ENCODE results near the gene CABLES1.
"Not testable (repeated sequence)": the region's sequence is repeated elsewhere in the genome, so short reads cannot be mapped to it uniquely, and the experiment has no call there.

Gene CABLES1

DNA sequence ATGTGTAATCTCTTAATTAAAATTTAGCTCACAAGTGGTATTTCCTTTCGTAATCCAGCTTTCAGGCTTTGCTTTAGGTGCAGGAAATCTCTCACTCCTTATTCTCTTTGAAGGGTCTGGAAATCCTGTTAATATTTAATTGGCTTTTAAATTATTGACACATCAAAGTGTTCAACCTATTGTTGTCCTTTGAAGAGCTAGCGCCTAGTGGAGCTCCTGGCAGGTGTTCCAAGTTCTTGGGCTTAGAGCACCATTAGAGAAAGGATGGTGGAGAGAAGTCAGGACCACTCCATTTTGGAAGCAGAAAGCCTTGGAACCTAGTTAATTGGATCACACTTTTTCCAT, 92.4 kb downstream of the CABLES1 start:
- DNase-seq: no peak

DNA sequence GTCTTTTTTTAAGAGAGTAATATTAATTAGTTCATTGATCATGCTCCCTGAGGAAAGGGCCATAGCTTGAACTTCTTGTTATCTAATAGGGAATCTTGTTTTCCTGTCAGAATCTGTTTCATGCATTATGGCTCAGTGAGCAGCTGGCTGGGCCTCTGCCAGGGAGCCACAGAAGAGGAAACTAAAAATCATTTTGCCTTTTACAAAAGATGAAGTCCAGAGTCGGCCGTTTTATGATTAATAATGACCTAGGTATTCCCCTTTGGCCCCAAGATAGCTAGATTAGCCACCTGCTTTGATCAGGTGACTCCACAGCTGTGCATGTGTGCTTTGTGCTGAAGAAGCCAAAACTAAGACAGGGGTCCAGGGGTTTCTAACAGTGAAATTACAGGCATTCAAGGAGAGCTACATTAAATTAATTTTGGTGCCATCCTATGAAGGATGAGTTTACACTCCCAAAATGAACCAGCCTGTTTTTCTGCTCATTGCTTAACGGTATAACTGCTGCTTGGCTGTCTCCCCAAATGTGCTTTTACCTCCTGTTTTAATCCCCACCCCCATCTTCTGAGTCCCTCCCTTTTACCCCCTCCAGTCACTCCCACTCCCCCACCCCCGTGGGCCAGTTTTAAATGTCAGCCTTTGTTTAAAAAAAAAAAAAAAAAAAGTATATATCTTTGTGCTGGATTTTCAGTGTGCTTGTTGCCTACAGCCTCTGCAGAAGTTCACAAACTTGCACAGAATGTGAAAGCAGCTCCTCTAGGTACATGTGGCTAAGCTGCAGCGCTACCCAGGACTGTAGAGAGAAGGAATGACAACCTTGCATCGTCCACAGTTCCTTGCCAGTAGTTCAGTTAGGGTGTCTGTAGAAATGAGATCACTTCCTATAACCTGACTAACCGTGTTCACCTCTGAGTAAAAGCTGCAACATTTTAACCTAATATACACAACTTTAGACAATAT, 93.1 kb downstream of the CABLES1 start:
- peak; percentile 49 for DNase-seq

DNA sequence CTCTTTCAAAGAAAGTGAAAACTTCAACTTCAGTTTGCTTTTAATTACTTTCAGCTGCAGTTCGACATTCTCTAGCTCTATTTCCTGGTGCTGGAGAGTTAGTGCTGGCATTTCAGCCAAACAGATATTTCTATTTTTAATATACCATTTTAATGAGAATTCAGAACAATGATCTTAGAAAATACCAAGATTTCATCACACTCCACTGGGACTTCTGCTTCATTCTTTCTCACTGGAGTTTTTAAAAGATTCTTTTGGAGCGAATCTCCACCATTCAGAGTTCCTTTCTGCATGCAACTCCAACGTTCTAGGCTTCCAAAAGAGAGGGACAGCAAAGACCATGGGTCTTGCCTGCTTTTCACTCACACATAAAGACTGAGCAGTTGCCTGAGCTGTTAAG, 94.2 kb downstream of the CABLES1 start:
- DNase-seq: no peak

DNA sequence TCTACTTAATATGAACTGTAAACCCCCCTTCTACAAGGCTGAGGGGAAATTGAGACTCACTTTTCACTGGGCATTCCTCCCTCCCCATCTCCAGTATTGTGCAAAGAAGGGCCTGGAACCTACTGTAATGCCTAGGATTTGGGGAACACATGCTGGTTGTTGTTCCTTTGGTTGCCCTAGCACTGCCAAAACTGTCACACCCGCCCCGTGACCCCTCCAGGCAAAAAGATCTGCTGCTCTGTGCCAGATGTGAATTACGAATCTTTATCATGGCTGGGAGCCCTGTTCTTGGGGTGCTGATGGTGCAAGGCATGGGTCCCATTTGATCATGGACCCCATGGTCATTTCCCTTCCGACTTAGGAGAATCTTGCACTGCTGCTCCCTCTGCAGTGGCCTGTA, 95.4 kb downstream of the CABLES1 start:
- DNase-seq: no peak

DNA sequence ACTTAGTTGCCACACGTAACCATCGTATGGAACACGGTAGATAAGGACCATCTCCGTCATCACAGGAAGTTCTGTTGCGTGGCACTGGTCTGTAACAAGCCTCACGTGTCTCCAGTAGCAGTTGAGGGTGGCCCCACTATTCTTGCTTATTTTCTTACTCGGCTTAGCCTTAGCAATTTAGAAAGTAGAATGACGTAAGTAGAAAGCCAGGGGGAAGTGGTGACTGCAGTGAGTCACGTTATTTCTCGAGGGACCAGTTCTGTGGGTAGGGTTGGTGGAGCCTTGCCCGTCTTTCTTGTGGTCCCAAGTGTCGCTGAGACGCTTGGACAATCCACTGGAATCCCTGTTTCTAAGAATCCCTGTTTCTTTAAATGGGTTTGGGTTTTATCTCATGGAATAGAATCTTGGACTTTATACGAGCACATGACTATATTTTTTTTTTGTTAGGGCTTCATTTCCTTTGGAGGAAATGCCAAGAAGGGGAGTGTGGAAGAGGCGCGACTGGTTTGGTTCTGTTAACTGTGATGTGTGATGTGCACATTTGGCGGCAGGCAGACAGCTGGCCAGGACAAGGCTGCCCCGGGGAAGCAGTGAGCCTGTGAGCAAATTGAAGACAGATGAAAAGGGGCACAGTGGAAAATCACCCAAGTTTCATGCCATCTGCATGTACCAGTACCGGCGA, 96.2 kb downstream of the CABLES1 start:
- peak; percentile 99 for DNase-seq

DNA sequence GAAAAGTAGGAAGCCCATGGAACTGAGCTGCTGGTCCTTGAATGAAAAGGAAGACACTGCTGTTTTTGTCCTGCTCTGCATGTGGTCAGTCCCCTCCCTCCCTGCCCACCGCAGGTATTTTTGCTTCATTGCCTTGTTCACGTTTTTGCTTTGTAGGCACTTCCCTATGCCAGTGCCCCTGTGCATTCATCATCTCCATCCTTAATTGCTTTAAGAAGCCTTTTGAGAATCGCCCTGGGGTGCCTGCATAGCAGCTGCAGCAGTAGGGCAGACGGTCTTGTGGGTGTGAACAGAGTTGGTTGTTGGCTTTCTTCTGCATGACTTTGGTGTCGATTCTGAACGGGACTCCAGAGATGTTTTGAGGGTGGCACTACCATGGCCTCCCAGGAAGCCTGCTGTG, 97.0 kb downstream of the CABLES1 start:
- DNase-seq: no peak

DNA sequence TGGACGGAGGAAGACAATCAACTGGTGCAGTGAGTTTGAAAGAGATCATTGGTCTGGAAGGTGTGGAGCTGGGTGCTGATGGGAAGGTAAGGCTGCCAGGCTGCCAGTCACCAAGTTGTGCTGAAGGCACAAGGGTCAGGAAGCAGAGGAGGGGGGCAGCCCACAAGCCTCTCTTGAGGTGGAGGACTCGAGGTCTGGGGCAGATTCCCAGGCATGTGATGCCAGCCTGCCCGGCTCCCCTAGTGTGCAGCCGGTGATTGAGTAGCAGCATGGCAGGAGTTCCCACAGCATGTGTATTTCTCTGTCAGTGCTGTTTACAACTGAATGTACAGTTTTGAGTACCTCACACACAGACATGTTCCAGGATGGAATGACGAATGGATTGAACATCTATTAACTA, 99.3 kb downstream of the CABLES1 start:
- no peak for DNase-seq

DNA sequence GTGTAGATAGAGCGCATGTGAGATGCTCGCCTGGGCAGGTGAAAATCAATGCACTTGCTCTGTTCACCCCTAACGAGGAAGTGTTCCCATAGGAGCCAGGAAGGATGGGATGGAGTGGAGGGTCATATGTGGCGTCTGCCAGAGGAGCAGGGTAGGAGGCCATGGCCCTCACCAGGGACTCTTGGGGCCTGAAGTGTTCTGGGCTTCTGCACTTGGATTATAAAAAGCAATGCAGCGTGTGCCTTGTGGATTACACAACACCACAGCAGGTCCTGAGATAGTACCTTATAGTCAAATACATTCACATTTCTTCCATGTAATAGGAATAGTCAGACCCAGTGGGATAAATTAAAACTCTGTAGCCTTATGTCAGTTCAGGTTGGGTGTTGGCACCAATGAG, 100.1 kb downstream of the CABLES1 start:
- DNase-seq: no peak

DNA sequence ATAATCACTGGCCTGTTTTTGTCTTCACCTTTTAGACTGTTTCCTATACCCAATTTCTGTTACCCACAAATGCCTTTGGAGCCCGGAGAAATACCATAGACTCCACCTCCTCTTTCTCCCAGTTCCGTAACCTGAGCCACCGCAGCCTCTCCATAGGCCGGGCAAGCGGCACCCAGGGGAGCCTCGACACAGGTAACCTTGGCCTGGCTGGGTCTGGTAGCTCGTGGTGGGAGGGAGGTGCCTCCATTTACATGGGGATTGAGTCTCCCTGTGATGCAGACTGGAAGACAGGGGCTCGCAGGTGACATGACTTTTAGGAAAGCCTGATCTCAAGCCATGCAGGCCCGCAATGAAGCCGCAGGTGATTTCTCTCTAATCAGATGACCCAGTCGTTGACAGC, 100.6 kb downstream of the CABLES1 start:
- no peak for DNase-seq

DNA sequence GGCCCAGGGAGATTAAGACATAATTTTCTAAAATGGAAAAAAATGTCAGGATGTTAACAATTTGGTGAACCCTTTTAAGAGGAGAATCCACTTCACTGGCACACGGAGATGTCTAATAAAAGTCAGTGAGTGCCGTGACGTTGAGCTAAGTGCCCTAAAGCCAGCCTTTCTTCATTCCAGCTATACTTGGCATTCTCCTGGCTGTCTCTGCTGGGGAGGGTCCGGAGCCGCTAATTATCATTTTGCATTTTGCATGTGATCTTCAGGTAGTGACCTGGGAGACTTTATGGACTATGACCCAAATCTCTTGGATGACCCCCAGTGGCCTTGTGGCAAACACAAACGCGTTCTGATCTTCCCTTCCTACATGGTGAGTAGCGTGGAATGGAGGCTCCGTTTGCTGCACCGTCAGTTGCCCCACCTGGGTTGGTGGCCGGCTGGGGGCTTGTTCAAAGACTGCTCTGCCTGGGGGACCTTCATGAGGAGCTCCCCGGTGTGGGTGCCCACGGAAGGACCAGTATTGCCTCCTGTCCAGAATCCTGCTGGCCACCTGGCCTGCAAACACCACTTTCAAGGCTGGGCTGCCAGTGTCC, 101.7 kb downstream of the CABLES1 start:
- DNase-seq: no peak

DNA sequence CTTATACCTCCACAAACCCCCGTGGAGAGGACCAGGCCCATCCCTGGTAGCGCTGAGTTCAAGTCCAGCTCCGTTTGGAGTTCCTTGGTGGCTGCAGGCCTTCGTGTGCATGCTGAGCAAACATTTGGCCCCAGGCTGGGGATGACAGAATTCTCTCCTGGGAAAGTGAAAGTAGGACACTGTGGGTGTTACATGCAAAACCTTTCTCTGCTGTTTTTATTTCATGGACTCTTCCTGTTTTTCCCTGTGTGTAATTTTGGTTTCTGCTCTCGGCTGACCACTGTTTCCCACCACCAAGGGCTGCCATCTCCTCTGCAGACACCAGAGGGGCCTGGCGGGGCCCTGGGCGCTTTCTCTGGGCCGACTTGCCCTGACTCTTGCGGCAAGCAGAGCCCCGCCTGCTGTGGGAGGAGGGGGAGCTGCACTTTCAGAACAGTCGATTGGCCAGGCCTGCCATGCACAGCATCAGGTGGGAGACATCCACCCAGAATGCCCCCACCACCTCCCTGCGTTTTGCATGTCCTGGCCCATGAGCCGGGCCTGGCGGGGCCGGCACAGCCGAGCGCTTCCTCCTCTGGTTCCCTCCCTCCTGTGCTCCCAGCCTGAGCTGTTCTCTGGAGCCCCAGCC, 102.4 kb downstream of the CABLES1 start:
- DNase-seq: peak; percentile 91

DNA sequence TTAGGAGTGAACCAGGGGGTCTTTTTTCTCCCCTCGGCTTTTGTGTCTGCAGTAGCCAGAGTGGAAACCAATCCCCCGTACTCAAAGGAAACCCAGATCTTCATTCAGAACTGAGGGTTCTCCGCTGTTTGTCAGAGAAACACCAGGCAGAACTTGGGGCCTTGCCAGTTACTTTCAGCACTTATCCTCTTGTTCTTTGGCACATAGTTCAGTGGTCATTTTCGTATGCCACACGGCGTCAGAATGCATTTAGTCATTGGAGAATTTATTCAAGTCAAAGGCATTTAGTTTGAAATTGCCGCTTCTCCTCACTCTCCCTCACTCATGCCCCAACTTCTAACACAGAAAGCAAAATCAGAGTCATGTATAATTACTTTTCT, 102.9 kb downstream of the CABLES1 start:
- no peak for DNase-seq

DNA sequence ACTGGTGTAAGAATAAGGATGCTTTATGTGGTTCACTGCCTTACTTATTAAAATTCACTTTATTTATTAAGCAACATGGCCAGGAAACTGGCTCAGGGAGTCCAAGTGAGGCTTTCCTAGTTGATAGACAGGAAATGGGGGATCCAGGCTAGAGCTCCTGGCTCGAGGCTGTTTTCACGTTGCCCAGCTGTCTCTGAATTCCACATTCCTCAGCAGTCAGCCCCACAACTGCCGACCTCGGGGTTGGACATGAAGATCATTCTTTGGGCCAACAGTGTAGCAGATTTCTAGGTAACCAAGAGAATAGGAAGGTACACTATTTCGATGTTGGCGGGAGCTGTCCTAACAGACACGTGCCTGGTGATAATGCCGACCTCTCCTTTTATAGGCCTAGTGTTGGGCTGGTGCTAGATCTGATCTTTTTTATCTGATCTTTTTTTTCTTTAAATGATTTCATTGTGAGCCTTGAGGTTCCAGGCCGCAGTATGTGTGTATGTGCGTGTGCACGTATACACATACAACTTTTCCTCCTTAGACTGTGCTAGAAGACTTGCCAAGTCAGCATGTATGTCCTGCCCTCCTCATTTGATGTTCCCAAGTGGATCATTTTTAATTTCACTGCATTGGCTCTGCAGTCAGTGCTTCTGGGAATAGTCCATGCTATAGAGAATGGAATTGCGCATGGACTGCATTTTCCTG, 103.5 kb downstream of the CABLES1 start:
- DNase-seq: no peak

DNA sequence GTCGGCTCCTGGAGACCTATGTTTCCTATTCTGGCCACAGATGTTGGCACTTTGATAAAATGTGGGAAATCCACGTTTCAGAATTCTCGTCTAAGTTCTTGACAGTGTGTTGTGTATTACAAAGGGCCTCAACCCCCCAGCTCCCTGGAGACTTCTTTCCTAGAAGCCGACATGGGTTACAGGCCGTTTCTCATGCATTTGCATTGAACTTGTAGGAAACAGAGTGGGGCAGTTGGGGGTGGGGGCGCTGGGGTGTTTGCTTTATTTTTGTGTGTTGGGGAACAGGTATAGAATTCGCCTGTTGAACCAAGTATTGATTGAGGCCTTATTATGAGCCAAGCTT, 104.0 kb downstream of the CABLES1 start:
- DNase-seq: no peak

DNA sequence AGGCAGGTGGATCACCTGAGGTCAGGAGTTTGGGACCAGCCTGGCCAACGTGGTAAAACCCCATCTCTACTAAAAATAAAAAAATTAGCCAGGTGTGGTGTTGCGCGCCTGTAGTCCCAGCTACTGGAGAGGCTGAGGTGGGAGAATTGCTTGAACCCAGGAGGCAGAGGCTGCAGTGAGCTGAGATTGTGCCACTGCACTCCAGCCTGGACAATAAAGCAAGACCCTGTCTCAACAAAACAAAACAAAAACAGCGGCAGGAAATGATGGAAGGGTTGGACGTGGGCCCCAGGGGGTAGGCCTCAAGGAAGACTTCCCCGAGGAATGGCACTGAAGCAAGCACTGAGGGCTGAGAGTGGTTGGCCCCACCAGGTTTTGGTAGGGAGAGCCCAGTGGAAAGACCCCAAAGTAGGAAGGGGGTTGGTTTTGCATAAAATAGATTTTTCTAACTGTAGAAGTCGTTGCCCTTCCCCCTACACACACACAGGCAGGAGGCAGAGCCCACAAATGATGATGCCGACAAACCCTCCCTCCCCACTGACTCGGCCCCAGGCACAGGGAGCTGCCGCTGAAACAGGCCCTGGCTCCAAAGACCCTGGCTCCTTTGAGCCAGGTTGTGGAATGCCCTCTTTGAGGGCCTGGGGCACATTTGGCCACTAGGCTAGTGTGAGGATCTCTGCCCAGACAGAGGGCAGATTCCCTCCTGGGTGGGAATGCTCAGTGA, 104.8 kb downstream of the CABLES1 start:
- DNase-seq: no peak

DNA sequence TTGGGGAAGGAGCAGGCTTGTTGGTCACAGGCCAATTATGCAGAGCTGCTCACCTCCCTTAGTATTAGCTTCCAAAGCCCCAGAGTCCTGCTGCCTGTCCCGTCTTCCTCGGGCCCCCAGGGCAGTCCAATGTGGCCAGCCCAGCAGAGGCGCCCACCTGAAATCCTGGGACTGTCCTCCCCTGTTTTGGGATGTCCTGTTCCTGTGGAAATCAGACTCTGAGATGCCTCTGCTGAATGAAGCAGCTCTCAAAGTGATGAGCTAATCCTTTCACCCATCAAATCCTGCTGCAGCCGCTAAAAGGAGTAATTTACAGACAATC, 105.3 kb downstream of the CABLES1 start:
- no peak for DNase-seq

DNA sequence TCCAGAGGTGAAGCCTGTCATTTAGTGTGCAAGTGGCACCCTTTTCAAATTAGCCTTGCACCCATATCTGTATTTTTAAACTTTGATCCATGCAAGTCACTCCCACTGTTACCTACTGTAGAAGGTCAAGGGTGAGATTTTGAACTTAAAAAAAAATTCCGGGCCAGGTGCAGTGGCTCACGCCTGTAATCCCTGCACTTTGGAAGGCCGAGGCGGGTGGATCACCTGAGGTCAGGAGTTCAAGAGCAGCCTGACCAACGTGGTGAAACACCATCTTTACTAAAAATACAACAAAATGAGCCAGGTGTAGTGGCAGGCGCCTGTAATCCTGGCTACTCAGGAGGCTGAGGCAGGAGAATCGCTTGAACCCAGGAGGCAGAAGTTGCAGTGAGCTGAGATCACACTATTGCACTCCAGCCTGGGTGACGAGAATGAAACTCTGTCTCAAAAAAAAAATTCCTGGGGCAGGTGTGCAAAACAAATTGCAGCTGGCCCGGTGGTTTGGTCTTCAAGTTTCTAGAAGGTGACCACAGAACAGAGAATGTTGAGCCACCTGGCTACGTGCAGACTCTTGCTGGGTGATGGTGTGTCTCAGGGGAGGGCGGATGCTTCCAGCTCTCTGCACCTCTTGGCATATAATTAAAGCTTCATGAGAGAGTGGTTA, 106.7 kb downstream of the CABLES1 start:
- DNase-seq: not testable (repeated sequence)

DNA sequence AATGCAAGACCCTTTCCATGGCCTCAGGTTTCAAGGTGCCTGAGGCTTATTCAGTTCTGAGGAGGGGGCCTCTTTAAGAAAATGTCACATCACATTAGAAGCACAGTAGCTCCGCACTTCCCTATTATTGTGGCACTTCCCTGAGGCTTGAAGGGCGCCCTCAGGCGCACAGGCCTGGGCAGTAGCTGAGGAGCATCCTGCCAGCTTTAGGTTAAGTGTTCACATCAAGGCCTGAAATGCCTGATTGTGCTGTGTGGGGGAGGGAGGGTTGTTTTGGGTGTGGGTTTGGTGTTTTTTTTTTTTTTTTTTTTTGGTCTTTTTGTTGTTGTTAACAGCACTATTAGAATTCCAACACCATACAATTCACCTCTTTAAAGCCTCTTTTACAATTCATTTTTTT, 107.9 kb downstream of the CABLES1 start:
- peak; percentile 73 for DNase-seq

DNA sequence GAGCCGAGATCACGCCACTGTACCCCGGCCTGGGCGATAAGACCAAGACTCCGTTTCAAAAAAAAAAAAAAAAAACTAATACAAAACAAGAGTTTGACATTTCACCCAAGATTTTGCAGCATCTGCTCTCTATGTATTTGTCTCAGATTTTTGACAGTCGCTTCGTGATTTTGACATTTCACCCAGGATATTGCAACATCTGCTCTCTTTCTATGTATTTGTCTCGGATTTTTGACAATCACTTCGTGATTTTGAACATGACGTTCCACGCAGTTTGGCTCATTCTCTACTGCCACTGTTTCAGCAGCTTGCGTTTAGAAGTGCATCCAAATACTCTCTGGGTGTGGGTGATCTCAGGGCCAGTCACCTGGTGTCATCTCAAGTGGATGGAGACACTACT, 108.5 kb downstream of the CABLES1 start:
- no peak for DNase-seq

DNA sequence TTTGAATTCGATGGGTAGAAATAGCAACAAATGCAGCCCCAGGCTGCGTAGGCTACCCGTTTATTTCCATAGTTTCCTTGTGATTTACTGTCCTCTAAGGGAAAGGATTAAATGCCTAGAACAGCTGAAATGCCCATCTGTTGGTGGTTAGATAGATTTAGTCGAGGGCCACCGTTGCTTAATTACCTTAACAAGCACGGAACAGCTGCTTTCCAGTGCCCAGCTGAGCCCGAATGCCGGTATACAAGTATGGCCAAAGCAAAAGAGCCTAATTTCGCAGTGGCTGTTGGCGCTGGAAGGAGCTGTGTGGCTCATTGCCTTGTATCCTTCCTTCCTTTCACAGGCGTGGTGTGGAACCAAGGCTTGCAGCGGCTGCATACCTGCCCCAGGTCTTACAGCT, 109.1 kb downstream of the CABLES1 start:
- DNase-seq: no peak

DNA sequence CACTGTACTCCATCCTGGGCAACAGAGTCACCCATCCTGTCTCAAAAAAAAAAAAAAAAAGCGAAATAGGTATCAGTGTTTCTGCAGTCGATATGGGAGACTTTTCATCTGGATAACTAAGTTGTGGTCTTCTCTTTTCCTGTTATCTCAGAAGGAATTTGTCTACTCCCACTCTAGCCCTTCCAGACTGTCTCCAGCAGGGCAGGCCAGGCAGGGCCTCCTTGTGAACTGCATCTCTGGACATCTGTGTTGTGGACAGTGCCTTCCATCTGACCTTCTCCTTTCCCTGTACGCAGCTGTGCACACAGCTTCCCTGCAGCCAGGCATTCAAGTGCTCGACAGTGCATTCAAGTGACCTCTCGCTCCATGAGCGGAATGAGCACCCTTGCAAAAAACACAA, 110.2 kb downstream of the CABLES1 start:
- DNase-seq: no peak

DNA sequence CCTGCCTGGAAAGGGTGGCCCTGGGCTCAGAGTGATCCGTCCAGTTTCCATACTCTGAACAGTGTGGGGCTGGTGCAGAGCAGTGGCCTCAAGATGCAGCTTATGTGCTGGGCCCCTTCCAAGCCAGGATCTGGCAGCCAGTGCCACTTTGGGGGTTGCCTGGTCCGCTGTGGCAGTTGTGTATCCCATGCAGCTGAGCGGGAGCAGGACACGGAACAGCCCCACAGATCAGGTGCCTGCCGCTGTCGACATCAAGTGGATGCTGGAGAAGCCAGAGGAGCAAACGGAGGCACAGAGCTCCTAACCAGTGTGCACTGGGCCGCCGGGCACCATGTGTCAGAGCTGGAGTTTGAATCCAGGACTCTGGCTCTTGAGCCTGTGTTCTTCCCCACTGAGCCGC, 112.0 kb downstream of the CABLES1 start:
- DNase-seq: no peak

All from inflammatory macrophage treated with lipopolysaccharide for 4 hours (primary cell).